Stimulated activated naive CD8-positive, alpha-beta T cell treated with anti-CD3 and anti-CD28 coated beads, Interleukin-15, amount 100 ng/mL, for 72 hours (primary cell): Measurements from ENCODE around the gene REC114.
A peak's percentile ranks its signal among the peaks of the same experiment; 100 is the strongest.

Source experiments
- ATAC-seq: fragments of 150-1000 bp; cut with Tn5 transposase; 2 replicates; pipeline ENCODE4 v1.10.0; 2021; ENCODE audit warnings: mild to moderate bottlenecking, moderate library complexity
- DNase-seq, 2 donors: peaks; one replicate each; pipeline ENCODE4 v3.0.0; 2021 to 2022
- H3K27ac Mint-ChIP-seq, 2 donors: one replicate each; pipeline ENCODE4 v1.8.0; 2022; ENCODE audit warnings: mild to moderate bottlenecking in 2 of 2, mixed read lengths in 2 of 2, moderate library complexity in 2 of 2
- H3K27me3 Mint-ChIP-seq: one replicate; pipeline ENCODE4 v1.8.0; 2022; ENCODE audit warnings: mixed read lengths
- H3K4me1 Mint-ChIP-seq: one replicate; pipeline ENCODE4 v1.8.0; 2022; ENCODE audit warnings: mild to moderate bottlenecking, mixed read lengths
- H3K4me3 Mint-ChIP-seq, 2 donors: one replicate each; pipeline ENCODE4 v1.8.0; 2022; ENCODE audit warnings: mild to moderate bottlenecking in 2 of 2, mixed read lengths in 2 of 2, moderate library complexity in 1 of 2
- H3K9me3 Mint-ChIP-seq, 2 donors: one replicate each; pipeline ENCODE4 v1.8.0; 2022; ENCODE audit warnings: mixed read lengths in 2 of 2

The REC114 gene

GRCh38 chr15:73597036-73597638 is 154.2 kb downstream of the REC114 start:
- DNase-seq (no peak), ATAC-seq (no peak)
- no peak overlapping the region for H3K4me3 Mint-ChIP-seq
- no peak overlapping the region for H3K27ac Mint-ChIP-seq
- peaks cover 14% of the 10 kb centered on the region for H3K4me1 Mint-ChIP-seq
- no peaks in the 10 kb centered on the region for H3K9me3 Mint-ChIP-seq
- H3K27me3 Mint-ChIP-seq, result no peaks in the 10 kb centered on the region

DNA sequence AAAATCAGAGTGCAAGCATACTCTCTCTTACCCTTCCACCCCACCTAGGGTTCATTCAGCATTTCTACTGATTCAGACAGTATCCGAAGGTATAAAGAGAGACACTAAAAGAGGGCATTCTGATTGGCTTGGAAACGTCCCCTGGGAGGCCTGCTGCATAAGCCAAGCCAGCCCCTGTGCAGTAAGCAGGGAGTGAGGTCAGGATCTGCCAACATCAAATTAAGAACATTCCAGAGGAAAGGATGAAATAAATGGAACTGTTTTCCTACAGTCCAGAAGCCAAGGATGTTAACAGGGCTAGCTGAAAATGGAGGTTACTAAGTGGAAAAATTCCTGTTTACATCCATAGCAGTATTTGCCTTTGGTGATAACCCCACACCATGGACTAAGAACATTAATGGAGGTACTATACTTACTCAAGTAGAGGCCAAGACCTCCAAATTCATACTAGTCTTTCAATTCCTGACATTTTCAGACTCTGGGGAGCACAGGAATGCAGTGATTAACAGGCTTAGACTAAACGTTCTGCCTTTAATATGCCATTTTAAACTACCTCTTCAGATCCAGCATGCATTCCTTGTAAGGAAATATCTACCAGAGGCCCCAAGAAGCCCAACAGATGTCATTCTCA is 155.7 kb downstream of the REC114 start:
- no peak overlapping the region for H3K4me3 Mint-ChIP-seq
- DNase-seq (no peak), ATAC-seq (no peak)
- no peaks in the 10 kb centered on the region for H3K27me3 Mint-ChIP-seq
- peaks cover 14% of the 10 kb centered on the region for H3K4me1 Mint-ChIP-seq
- H3K27ac Mint-ChIP-seq, result peak overlapping the region; percentile 13 to 51
- no peaks in the 10 kb centered on the region for H3K9me3 Mint-ChIP-seq

DNA sequence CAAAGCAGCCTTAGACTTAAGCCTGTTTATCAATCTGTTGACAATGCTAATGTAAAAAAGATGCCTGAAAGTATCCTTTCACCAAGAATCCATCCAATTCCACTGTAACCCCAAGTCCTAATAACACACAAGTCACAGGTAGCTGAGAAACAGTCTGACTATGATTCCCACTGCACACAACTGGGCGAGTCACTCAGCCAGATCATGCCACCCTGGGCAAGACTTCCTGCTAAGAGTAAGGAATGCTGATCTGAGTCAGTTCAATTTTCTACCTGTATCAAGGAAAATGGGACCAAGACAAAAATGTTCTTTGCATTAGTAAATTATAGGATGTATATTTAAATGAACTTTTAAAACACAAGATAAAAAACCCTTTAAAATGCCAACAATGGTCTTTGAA is 157.0 kb downstream of the REC114 start:
- Mint-ChIP-seq H3K4me1 (peaks cover 23% of the 10 kb centered on the region), H3K4me3 (no peak overlapping the region), H3K9me3 (no peaks in the 10 kb centered on the region), H3K27ac (no peak overlapping the region), H3K27me3 (no peaks in the 10 kb centered on the region)
- DNase-seq (no peak), ATAC-seq (no peak)

DNA sequence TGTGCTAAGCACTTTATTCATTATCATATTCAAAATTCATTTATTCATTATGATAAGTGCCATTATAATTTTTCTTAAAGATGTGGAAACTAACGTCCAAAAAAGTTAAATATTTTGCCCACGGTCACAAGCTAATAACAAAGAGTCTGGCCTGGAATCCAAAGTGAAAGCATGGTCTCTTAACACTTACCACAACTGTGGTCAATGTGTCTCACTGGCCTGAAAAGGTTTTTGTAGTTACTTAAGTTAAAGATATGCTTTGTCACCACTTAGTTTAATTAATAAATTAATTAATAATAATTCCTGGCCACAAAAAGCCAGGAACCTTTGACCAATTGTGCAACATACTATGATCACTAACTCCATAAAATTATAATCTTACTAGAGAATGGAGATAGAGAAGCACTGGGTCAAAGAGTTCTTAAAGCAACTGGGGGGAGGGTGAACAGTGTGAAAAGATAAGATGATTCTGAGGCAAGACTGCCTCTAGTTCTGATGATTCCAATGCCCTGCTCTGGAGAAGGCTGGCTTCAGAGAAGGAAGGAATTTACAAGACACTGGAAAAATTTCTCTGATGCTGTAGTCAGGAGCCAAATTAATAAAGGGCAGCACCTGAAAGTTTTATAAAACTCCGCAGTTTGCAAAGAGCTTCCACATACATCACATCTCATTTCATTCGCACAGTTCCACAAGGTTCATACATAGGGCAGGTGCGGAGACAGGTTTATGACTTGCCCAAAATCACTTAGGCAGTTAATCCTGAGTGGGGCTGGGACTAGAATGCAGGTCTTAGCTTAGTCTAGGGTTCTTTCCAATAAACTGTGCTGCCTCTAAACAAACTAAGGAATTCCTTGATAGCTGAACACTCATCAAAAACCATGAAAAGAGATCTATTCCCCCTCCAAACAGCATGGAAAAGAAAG is 157.7 kb downstream of the REC114 start:
- no peak for ATAC-seq
- no peak for DNase-seq
- H3K4me1 Mint-ChIP-seq, result peaks cover 31% of the 10 kb centered on the region
- no peaks in the 10 kb centered on the region for H3K27me3 Mint-ChIP-seq
- no peak overlapping the region for H3K4me3 Mint-ChIP-seq
- H3K9me3 Mint-ChIP-seq, result no peaks in the 10 kb centered on the region
- H3K27ac Mint-ChIP-seq, result no peak overlapping the region

DNA sequence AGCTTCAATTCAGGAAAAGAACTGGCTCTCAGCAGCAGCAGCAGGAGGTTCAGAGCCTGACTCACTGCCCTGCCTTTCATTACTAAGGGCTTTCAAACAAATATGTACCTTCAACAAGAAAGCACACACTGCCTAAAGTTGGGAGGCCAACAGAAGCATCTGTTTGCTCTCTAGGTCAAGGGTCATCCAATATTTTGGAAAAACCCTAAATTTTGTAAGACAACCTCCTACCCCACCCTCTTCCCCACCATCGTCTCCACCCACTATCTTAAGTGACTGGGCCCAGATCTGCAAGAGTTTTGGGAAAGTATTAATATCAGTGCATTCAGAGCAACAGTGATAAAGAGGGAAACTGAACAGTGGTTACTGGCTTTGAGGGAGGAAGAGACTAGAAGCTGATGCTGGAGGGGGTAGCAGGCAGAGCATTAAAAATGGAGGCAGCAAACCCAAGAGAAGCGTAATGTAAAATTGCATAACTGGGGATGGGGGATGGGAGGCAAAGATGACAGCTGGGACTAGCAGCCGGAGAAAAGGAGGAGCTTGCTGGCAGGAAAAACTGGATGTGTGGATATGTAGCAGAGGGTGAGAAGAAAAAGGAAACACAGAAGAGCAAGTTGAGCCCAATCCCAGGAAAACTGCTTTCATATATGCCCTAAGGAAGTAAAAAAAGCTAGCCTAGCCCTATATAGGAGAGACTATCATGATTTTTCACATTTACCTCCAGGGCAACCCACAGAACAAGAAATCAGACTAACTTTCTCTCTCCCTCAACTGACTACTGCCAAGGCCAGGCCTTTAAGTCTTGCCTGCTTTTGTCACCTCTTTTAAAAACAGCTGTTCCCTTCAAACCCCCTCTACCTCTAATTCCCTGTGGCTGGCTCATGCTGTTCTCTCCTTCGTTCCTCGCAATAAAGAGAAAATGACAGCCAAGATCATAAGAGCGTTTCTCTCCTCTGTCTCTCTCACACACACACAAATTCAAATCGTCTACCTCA is 158.8 kb downstream of the REC114 start:
- ATAC-seq, result no peak
- Mint-ChIP-seq H3K27me3 (no peaks in the 10 kb centered on the region), H3K27ac (no peak overlapping the region), H3K4me3 (no peak overlapping the region), H3K9me3 (no peaks in the 10 kb centered on the region), H3K4me1 (peaks cover 27% of the 10 kb centered on the region)
- DNase-seq, result no peak

DNA sequence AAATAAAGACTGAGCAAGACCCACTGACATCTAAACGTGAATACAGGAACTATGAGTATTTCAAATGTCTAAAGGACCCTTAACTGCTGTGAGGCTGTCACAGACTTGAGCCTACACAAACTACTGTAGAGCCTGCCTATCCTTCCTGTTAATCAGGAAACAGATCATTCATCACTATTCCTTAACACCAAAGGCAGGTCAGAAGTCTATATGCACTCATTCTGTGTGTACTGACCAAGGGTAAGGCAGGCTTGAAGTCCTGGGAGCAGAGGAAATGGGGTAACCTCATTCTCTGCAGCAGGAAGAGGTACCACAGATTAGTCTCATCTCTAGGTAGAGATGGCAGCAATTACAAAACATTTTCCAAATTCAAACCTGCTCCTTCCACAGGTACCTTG is 159.5 kb downstream of the REC114 start:
- H3K4me1 Mint-ChIP-seq, result peaks cover 28% of the 10 kb centered on the region
- H3K27ac Mint-ChIP-seq, result no peak overlapping the region
- DNase-seq (no peak), ATAC-seq (peak; percentile 39)
- H3K27me3 Mint-ChIP-seq, result no peaks in the 10 kb centered on the region
- H3K9me3 Mint-ChIP-seq, result no peaks in the 10 kb centered on the region
- no peak overlapping the region for H3K4me3 Mint-ChIP-seq

DNA sequence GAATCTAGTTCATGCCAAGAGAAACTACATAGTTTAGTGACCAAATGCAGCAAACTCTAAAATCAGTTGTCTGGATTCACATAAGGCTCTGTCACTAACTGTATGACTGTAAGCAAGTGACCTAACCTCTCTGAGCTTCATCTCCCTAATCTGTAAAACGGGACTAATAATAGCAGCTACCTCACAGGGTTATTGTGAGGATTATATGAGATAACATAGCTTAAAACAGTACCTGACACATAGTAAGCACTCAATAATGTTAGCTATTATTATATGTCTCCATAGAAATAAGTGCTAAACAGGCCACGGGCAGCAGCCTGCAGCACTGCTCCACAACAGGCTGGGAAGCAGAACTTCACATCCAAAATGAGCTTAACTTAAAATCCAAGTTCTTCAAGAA is 160.0 kb downstream of the REC114 start:
- Mint-ChIP-seq H3K4me1 (peaks cover 33% of the 10 kb centered on the region), H3K4me3 (no peak overlapping the region), H3K9me3 (no peaks in the 10 kb centered on the region), H3K27ac (no peak overlapping the region), H3K27me3 (no peaks in the 10 kb centered on the region)
- ATAC-seq, result no peak
- DNase-seq, result no peak

DNA sequence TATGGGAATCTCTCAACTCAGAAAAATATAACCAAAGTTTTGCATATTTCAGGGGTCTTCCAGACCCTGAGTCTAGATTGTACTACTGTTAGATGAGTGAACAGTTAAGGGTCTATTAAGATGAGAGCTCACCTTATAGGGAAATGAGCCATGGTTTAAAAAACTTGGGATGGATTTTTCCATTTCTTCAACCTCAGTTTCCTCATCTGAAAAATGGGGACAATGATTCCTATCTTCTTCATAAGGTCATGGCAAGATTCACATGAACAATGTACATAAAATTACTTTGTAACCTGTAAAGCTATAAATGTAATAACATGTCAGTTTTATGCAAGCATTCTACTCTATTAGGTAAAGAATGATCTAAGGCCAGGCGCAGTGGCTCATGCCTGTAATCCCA is 161.5 kb downstream of the REC114 start:
- DNase-seq (no peak), ATAC-seq (no peak)
- peak overlapping the region in 1 of 2 donors; percentile 37 for H3K27ac Mint-ChIP-seq
- no peaks in the 10 kb centered on the region for H3K27me3 Mint-ChIP-seq
- no peak overlapping the region for H3K4me3 Mint-ChIP-seq
- peaks cover 48% of the 10 kb centered on the region for H3K4me1 Mint-ChIP-seq
- H3K9me3 Mint-ChIP-seq, result no peaks in the 10 kb centered on the region

DNA sequence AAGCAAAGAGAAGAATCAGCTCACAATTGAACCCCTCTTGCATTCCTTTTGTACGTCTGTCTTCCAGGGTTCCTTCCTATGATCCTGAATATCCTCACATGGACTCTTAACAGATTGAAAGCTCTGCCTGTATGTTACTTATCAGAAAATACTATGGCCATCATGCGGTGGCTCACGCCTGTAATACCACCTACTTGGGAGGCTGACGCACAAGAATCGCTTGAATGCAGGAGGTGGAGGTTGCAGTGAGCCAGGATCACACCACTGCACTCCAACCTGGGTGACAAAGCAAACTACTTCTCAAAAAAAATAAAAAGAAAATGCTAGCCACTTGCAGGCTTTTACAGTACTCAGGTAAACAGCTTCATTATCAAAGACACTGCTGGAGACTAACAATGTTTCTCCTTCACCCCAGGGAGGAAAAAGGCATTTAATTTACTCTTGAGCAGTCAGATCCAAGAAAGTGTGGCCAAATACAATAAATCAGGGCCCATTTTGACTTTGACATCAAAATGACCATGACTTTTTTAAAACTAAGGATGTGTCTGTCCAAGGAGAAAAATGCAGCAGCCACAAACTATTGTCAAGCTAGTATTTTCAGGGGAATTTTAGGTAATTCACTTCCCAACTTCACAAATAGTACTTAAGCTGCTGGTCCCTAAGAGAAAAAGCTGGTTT is 162.9 kb downstream of the REC114 start:
- Mint-ChIP-seq H3K27ac (no peak overlapping the region), H3K27me3 (no peaks in the 10 kb centered on the region), H3K4me3 (no peak overlapping the region), H3K9me3 (no peaks in the 10 kb centered on the region), H3K4me1 (peaks cover 55% of the 10 kb centered on the region)
- DNase-seq, result no peak
- no peak for ATAC-seq

- Mint-ChIP-seq H3K4me1 (peaks cover 62% of the 10 kb centered on the region), H3K27me3 (no peaks in the 10 kb centered on the region), H3K4me3 (no peak overlapping the region), H3K27ac (no peak overlapping the region), H3K9me3 (no peaks in the 10 kb centered on the region)
- no peak for DNase-seq
- no peak for ATAC-seq
These were observed 164.4 kb downstream of the REC114 start for GRCh38 chr15:73607405-73607804.

DNA sequence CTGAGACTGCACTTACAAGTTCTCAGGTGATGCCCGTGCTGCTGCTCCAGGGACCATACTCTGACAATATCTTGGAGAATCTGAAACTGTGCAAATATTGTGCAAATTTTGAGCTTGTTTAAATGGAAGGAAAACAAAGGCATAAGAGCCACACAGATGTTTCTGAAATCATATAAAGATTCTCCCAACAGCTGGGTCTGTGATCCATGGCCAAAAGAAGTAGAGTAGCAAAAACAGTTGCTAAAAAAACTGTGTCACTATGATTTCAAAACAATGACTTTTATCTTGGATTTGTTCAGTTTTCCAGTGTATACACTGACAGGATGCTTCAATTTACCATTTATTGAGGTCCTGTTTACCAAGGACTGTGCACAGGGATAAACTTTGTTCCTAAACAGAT is 164.9 kb downstream of the REC114 start:
- Mint-ChIP-seq H3K27ac (no peak overlapping the region), H3K27me3 (no peaks in the 10 kb centered on the region), H3K9me3 (no peaks in the 10 kb centered on the region), H3K4me3 (no peak overlapping the region), H3K4me1 (peaks cover 62% of the 10 kb centered on the region)
- ATAC-seq, result no peak
- DNase-seq, result no peak

GRCh38 chr15:73608475-73608874 is 165.5 kb downstream of the REC114 start:
- H3K4me3 Mint-ChIP-seq, result no peak overlapping the region
- peaks cover 62% of the 10 kb centered on the region for H3K4me1 Mint-ChIP-seq
- H3K27me3 Mint-ChIP-seq, result no peaks in the 10 kb centered on the region
- DNase-seq (no peak), ATAC-seq (no peak)
- no peaks in the 10 kb centered on the region for H3K9me3 Mint-ChIP-seq
- H3K27ac Mint-ChIP-seq, result peak overlapping the region in 1 of 2 donors; percentile 69

GRCh38 chr15:73608941-73609340 is 166.0 kb downstream of the REC114 start:
- no peaks in the 10 kb centered on the region for H3K27me3 Mint-ChIP-seq
- ATAC-seq (no peak), DNase-seq (no peak)
- H3K4me1 Mint-ChIP-seq, result peaks cover 60% of the 10 kb centered on the region
- no peak overlapping the region for H3K4me3 Mint-ChIP-seq
- no peak overlapping the region for H3K27ac Mint-ChIP-seq
- no peaks in the 10 kb centered on the region for H3K9me3 Mint-ChIP-seq
